Measurements from ENCODE around the gene PDK1.

The PDK1 gene

DNA sequence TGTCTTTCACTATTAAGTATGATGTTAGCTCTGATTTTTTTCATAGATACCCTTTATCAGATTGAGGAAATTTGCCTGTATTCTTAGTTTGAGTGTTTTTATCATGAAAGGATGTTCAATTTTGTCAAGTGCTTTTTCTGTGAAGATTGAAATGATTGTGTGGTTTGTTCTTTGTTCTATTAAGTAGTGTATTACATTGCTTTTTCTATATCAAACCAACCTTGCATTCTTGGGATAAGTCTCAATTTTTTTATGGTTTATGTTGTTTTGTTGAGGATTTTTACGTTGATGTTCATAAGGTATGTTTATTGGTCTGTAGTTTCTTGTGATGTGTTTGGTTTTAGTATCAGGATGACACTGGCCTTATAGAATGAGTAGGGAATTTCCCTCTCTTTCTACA is 19.1 kb downstream of the PDK1 start:
- no peak overlapping the region for H3K9ac ChIP-seq (ENCODE audit: low read length)
- H3K4me2 ChIP-seq (ENCODE audit: low read depth, low read length, poor library complexity, severe bottlenecking): no peak overlapping the region
- peaks cover 29% of the 10 kb centered on the region for H3K9me3 ChIP-seq (ENCODE audit: insufficient read depth, low read length)
- TF ChIP-seq, protein P1, sequence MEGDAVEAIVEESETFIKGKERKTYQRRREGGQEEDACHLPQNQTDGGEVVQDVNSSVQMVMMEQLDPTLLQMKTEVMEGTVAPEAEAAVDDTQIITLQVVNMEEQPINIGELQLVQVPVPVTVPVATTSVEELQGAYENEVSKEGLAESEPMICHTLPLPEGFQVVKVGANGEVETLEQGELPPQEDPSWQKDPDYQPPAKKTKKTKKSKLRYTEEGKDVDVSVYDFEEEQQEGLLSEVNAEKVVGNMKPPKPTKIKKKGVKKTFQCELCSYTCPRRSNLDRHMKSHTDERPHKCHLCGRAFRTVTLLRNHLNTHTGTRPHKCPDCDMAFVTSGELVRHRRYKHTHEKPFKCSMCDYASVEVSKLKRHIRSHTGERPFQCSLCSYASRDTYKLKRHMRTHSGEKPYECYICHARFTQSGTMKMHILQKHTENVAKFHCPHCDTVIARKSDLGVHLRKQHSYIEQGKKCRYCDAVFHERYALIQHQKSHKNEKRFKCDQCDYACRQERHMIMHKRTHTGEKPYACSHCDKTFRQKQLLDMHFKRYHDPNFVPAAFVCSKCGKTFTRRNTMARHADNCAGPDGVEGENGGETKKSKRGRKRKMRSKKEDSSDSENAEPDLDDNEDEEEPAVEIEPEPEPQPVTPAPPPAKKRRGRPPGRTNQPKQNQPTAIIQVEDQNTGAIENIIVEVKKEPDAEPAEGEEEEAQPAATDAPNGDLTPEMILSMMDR (IDR thresholded peaks at IDR 0.05; ENCODE audit: insufficient read depth, low read length, poor library complexity, severe bottlenecking): no peak
- no peak for TF ChIP-seq EZH2phosphoT487 (conservative IDR thresholded peaks at IDR 0.05; ENCODE audit: low read length)
- H3K79me2 ChIP-seq (ENCODE audit: insufficient read depth, low read length): peaks cover 5% of the 10 kb centered on the region; the same call in 1 of the 2 replicates
- no peak overlapping the region for H3K4me3 ChIP-seq (ENCODE audit: insufficient read depth, low read length, poor library complexity, severe bottlenecking)
- H3K36me3 ChIP-seq (ENCODE audit: low read length): peaks cover 71% of the 10 kb centered on the region
- no peaks in the 10 kb centered on the region for H3K27me3 ChIP-seq (ENCODE audit: low read length)
- H4K20me1 ChIP-seq (ENCODE audit: low read depth, low read length): no peaks in the 10 kb centered on the region
- H3K27ac ChIP-seq (ENCODE audit: low read depth, low read length): no peak overlapping the region
- no peak overlapping the region for H2AFZ ChIP-seq (ENCODE audit: low read depth, low read length, severe bottlenecking)
- no peaks in the 10 kb centered on the region for H3F3A ChIP-seq (ENCODE audit: insufficient read depth)
- H3K9me2 ChIP-seq (replicated peaks; ENCODE audit: insufficient read depth, low read length): no peaks in the 10 kb centered on the region

DNA sequence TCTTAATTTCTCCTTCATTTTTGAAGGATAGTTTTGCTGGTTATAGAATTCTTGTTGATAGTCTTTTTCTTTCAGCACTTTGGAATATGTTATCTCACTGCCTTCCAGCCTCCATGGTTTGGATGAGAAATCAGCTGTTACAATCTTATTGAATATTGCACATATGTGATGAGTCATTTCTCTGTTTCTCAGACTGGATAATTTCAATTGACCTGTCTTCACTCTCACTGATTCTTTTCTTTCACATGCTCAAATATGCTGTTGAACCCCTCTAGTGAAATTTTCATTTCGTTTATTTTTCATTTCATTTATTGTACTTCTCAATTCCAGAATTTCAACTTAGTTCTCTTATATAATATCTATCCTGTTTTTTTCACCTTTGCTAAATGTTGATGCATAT is 22.2 kb downstream of the PDK1 start:
- TF ChIP-seq EZH2phosphoT487 (conservative IDR thresholded peaks at IDR 0.05; ENCODE audit: low read length): no peak
- TF ChIP-seq, protein P1 (IDR thresholded peaks at IDR 0.05; ENCODE audit: insufficient read depth, low read length, poor library complexity, severe bottlenecking): no peak
- H3F3A ChIP-seq (ENCODE audit: insufficient read depth): no peaks in the 10 kb centered on the region
- no peaks in the 10 kb centered on the region for H4K20me1 ChIP-seq (ENCODE audit: low read depth, low read length)
- no peaks in the 10 kb centered on the region for H3K27me3 ChIP-seq (ENCODE audit: low read length)
- no peak overlapping the region for H3K9ac ChIP-seq (ENCODE audit: low read length)
- H3K9me2 ChIP-seq (replicated peaks; ENCODE audit: insufficient read depth, low read length): no peaks in the 10 kb centered on the region
- H3K4me2 ChIP-seq (ENCODE audit: low read depth, low read length, poor library complexity, severe bottlenecking): no peak overlapping the region
- no peak overlapping the region for H3K27ac ChIP-seq (ENCODE audit: low read depth, low read length)
- H3K36me3 ChIP-seq (ENCODE audit: low read length): peaks cover 62% of the 10 kb centered on the region
- peaks cover 5% of the 10 kb centered on the region; the same call in 1 of the 2 replicates for H3K79me2 ChIP-seq (ENCODE audit: insufficient read depth, low read length)
- no peak overlapping the region for H2AFZ ChIP-seq (ENCODE audit: low read depth, low read length, severe bottlenecking)
- H3K4me3 ChIP-seq (ENCODE audit: insufficient read depth, low read length, poor library complexity, severe bottlenecking): no peak overlapping the region
- peaks cover 29% of the 10 kb centered on the region for H3K9me3 ChIP-seq (ENCODE audit: insufficient read depth, low read length)

DNA sequence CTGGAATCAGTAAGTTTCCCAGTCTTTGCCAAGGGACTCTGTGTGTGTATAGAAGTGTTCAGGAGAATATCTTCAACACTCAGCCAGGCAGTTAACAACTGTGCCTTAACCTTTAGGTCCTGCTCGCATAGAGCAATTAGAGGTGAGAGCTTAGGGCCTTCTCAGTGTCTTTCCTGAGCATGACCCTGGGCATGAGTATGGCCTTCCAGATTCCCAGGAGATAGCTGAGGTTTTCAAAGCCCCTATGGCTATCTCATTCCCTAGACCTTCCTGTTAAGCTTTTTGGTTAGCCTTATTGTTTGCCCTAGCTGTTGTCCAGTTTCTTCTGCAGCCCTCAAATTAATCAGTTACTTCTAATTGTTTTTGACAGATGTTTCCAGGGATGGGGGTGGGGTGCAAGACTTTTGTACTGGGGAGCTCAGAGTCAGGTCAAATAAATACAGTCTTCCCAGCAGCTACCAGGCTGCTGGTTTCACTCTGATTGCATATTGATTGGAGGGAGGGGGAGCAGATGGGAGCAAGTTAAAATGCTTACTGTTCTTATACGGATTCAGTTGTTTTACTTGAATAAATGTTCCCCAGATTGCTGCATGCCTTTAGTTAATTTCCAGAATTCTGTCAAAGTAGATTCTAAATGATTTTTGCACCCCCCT is 23.1 kb downstream of the PDK1 start:
- Histone ChIP-seq H3K36me3 (ENCODE audit: low read length) (peaks cover 57% of the 10 kb centered on the region), H3F3A (ENCODE audit: insufficient read depth) (no peaks in the 10 kb centered on the region), H3K4me3 (ENCODE audit: insufficient read depth, low read length, poor library complexity, severe bottlenecking) (no peak overlapping the region), H3K27ac (ENCODE audit: low read depth, low read length) (no peak overlapping the region), H2AFZ (ENCODE audit: low read depth, low read length, severe bottlenecking) (no peak overlapping the region), H3K27me3 (ENCODE audit: low read length) (no peaks in the 10 kb centered on the region), H3K9me2 (replicated peaks; ENCODE audit: insufficient read depth, low read length) (no peaks in the 10 kb centered on the region), H4K20me1 (ENCODE audit: low read depth, low read length) (no peaks in the 10 kb centered on the region), H3K4me2 (ENCODE audit: low read depth, low read length, poor library complexity, severe bottlenecking) (no peak overlapping the region), H3K9ac (ENCODE audit: low read length) (no peak overlapping the region), H3K79me2 (ENCODE audit: insufficient read depth, low read length) (peaks cover 5% of the 10 kb centered on the region; the same call in 1 of the 2 replicates), H3K9me3 (ENCODE audit: insufficient read depth, low read length) (peaks cover 26% of the 10 kb centered on the region)
- TF ChIP-seq, protein P1 (IDR thresholded peaks at IDR 0.05; ENCODE audit: insufficient read depth, low read length, poor library complexity, severe bottlenecking): no peak
- TF ChIP-seq EZH2phosphoT487 (conservative IDR thresholded peaks at IDR 0.05; ENCODE audit: low read length): no peak

Data from SU-DHL-6 (cell line).